ENCODE results near the gene RYR2. TPM values are rescaled to one million over a fixed set of nuclear protein-coding genes. Genes with fewer than 3 reads are reported as not detected.

The RYR2 gene
- total and polyA plus RNA-seq, 2 of the 8 experiments (the other 6 are each of a cell fraction or from before 2014, with no cell fraction given), result 1.3 to 4.4 TPM

- CTCF ChIA-PET (ENCODE audit: partially characterized antibody), result interaction anchor here (0.8 to 7.8 kb wide), 9 partner anchors 13 to 400 kb away, joined by 3 to 42 read pairs (median 3); no protein-coding TSS in a partner anchor
- Histone ChIP-seq H4K91ac (replicated peaks; ENCODE audit: insufficient read length, low read length) (no peak overlapping the region), H2AK5ac (ENCODE audit: low read depth, low read length) (no peak overlapping the region), H3K4ac (replicated peaks; ENCODE audit: insufficient read length, low read depth, low read length) (no peak overlapping the region), H3K56ac (replicated peaks; ENCODE audit: insufficient read length, low read depth, low read length) (no peak overlapping the region), H3K79me1 (ENCODE audit: low read depth, low read length) (no peaks in the 10 kb centered on the region), H3K4me3 (ENCODE audit: extremely low read depth in 1 of 4, insufficient read depth in 2 of 4, low read depth in 3 of 4, low read length in 4 of 4) (no peak overlapping the region), H2BK15ac (ENCODE audit: low read length) (no peak overlapping the region), H3K4me2 (ENCODE audit: insufficient read depth in 1 of 2, low read depth in 2 of 2, low read length in 2 of 2) (no peak overlapping the region), H2BK20ac (ENCODE audit: low read length) (no peak overlapping the region), H2BK12ac (ENCODE audit: low read depth, low read length) (no peak overlapping the region), H2BK120ac (replicated peaks; ENCODE audit: low read depth, low read length) (no peak overlapping the region), H3K9me3 (ENCODE audit: insufficient read depth in 2 of 2, low read depth in 1 of 2, low read length in 1 of 2) (no peaks in the 10 kb centered on the region), H3K27ac (ENCODE audit: low read depth, low read length) (no peak overlapping the region), H3K23ac (ENCODE audit: insufficient read length) (no peak overlapping the region), H4K20me1 (replicated peaks in 1 of 2; ENCODE audit: control insufficient read depth in 1 of 2, insufficient read depth in 2 of 2, low read length in 2 of 2) (no peaks in the 10 kb centered on the region), H3K14ac (ENCODE audit: insufficient read length) (no peak overlapping the region), H2AFZ (ENCODE audit: low read length) (no peak overlapping the region), H3K4me1 (replicated peaks in 1 of 4; ENCODE audit: control insufficient read depth in 3 of 4, insufficient read depth in 4 of 4, low read length in 3 of 4) (peaks cover 0 to 7% (median 0%) of the 10 kb centered on the region in 4 experiments; a peak in 1 of 7 replicates), H3K79me2 (ENCODE audit: control insufficient read depth in 1 of 2, insufficient read depth in 2 of 2, low read length in 2 of 2) (no peaks in the 10 kb centered on the region), H4K5ac (ENCODE audit: insufficient read length, low read depth, low read length) (no peak overlapping the region), H3K18ac (ENCODE audit: extremely low read depth, low read length) (no peak overlapping the region), H2BK5ac (ENCODE audit: low read depth, low read length) (no peak overlapping the region), H3K36me3 (ENCODE audit: control insufficient read depth in 2 of 4, insufficient read depth in 4 of 4, low read length in 3 of 4) (no peaks in the 10 kb centered on the region), H3K9ac (replicated peaks in 1 of 4; ENCODE audit: extremely low read depth in 1 of 4, low read depth in 3 of 4, low read length in 3 of 4) (no peak overlapping the region), H3K23me2 (ENCODE audit: low read depth, low read length) (no peaks in the 10 kb centered on the region), H3K27me3 (replicated peaks in 1 of 4; ENCODE audit: control insufficient read depth in 3 of 4, extremely low read depth in 1 of 4, insufficient read depth in 3 of 4, low read length in 3 of 4) (no peaks in the 10 kb centered on the region), H4K8ac (ENCODE audit: extremely low read depth, insufficient read depth, low read length) (no peak overlapping the region)
- FAIRE-seq, result no peak
- POLR2A ChIA-PET (ENCODE audit: partially characterized antibody), result no interaction called here
- DNase-seq (ENCODE audit: low read depth in 1 of 2, low spot score in 2 of 2), result no peak
- no peak for TF ChIP-seq YY1 (IDR thresholded peaks at IDR 0.05; ENCODE audit: low read depth, low read length)
- TF ChIP-seq RXRA (IDR thresholded peaks at IDR 0.05; ENCODE audit: insufficient read depth, low read depth, low read length), result no peak
- no peak for TF ChIP-seq EGR1 (IDR thresholded peaks at IDR 0.05; ENCODE audit: borderline replicate concordance, low read depth, low read length)
- no peak for TF ChIP-seq CHD1 (IDR thresholded peaks at IDR 0.05; ENCODE audit: low read depth, low read length)
- no peak for TF ChIP-seq RBBP5 (IDR thresholded peaks at IDR 0.05; ENCODE audit: borderline replicate concordance, low read depth, low read length)
- no peak for TF ChIP-seq POLR2A (IDR thresholded peaks at IDR 0.05; ENCODE audit: control extremely low read depth in 1 of 2, low read depth in 2 of 2, low read length in 2 of 2)
- no peak for TF ChIP-seq MAFK (IDR thresholded peaks at IDR 0.05; ENCODE audit: low read depth, low read length)
- TF ChIP-seq MAX (IDR thresholded peaks at IDR 0.05), result no peak
- 79% methylated on average over 3 of the region's 3 CpGs; no CpG with 5 or more reads in 1 of the 2 experiments for WGBS, 2 experiments (ENCODE audit: extremely low coverage in 1 of 2, insufficient coverage in 1 of 2, insufficient read length in 1 of 2, insufficient replicate concordance in 2 of 2, low coverage in 1 of 2, low lambda C conversion rate in 2 of 2, missing lambda C conversion rate in 1 of 2)
These were observed 796.3 kb downstream of the RYR2 start for GRCh38 chr1:237838320-237838719.
